HepG2 (cell line): Measurements from ENCODE around the gene SSC5D. TPM values are rescaled to one million over a fixed set of nuclear protein-coding genes. Genes with fewer than 3 reads are reported as not detected.

Source experiments
- AGO1 ChIP-seq: fragments of 200-400 bp; formaldehyde crosslinking; IDR thresholded peaks from 2 replicates; pipeline ENCODE4 v1.6.1; 2017; ENCODE audit warnings: mild to moderate bottlenecking, low read depth, low read length, moderate library complexity; ENCODE audit not compliant: poor library complexity, severe bottlenecking
- CBX5 ChIP-seq: sonication (generic); formaldehyde crosslinking; IDR thresholded peaks from 2 replicates; pipeline ENCODE4 v1.4.0; 2020; ENCODE audit warnings: missing genetic modification reagents, borderline replicate concordance
- HES4 ChIP-seq: sonication (generic); formaldehyde crosslinking; IDR thresholded peaks from 2 replicates; pipeline ENCODE4 v1.9.0; 2021; ENCODE audit warnings: mild to moderate bottlenecking, missing genetic modification reagents, borderline replicate concordance
- HMG20B ChIP-seq: conservative IDR thresholded peaks from 2 replicates; pipeline ENCODE4 v1.6.1; 2016; ENCODE audit warnings: missing genetic modification reagents, missing compliant biosample characterization
- KDM3A ChIP-seq: IDR thresholded peaks from 2 replicates; pipeline ENCODE4 v1.6.1; 2018; ENCODE audit warnings: low read depth, missing compliant biosample characterization
- SNRNP70 ChIP-seq: fragments of 200-400 bp; formaldehyde crosslinking; IDR thresholded peaks from 2 replicates; pipeline ENCODE4 v1.6.1; 2017; ENCODE audit warnings: mild to moderate bottlenecking, low read depth, low read length, moderate library complexity
- SOX6 ChIP-seq, 2 experiments: fragments of 450-650 bp in 1 of 2; sonication (generic) in 1 of 2; formaldehyde crosslinking in 1 of 2; IDR thresholded peaks; 2 replicates each; pipeline versions ENCODE4 v1.4.0 to v1.6.1; 2017 to 2020; ENCODE audit warnings: antibody characterized with exemption in 1 of 2, mild to moderate bottlenecking in 1 of 2, missing genetic modification reagents in 1 of 2
- TBL1XR1 ChIP-seq: fragments of 150-350 bp; IDR thresholded peaks from 2 replicates; pipeline ENCODE4 v1.6.1; 2014; ENCODE audit warnings: borderline replicate concordance, low read length; ENCODE audit not compliant: partially characterized antibody
- TCF7 ChIP-seq: sonication (generic); IDR thresholded peaks from 2 replicates; pipeline ENCODE4 v1.6.1; 2016; ENCODE audit warnings: antibody characterized with exemption, low read depth
- TFAP4 ChIP-seq: sonication (generic); IDR thresholded peaks from 2 replicates; pipeline ENCODE4 v1.6.1; 2016; ENCODE audit warnings: low read depth, borderline replicate concordance
- ZBTB14 ChIP-seq: sonication (generic); formaldehyde crosslinking; IDR thresholded peaks from 2 replicates; pipeline ENCODE4 v1.4.0; 2020; ENCODE audit warnings: missing genetic modification reagents
- ZBTB8A ChIP-seq: sonication (generic); formaldehyde crosslinking; IDR thresholded peaks from 2 replicates; pipeline ENCODE4 v1.4.0; 2020; ENCODE audit warnings: mild to moderate bottlenecking, low read depth, missing genetic modification reagents, borderline replicate concordance
- ZFYVE20 ChIP-seq: sonication (generic); formaldehyde crosslinking; IDR thresholded peaks from 2 replicates; pipeline ENCODE4 v1.8.0; 2023; ENCODE audit warnings: low read depth, mild to moderate bottlenecking, moderate library complexity, missing genetic modification reagents, borderline replicate concordance
- ZIK1 ChIP-seq: sonication (generic); formaldehyde crosslinking; IDR thresholded peaks from 2 replicates; pipeline ENCODE4 v1.5.0; 2020; ENCODE audit warnings: mild to moderate bottlenecking, low read depth, missing genetic modification reagents, borderline replicate concordance
- ZMYM4 ChIP-seq: sonication (generic); formaldehyde crosslinking; IDR thresholded peaks from 2 replicates; pipeline ENCODE4 v1.8.1; 2023; ENCODE audit warnings: mild to moderate bottlenecking, missing genetic modification reagents
- ZNF563 ChIP-seq: sonication (generic); formaldehyde crosslinking; IDR thresholded peaks from 2 replicates; pipeline ENCODE4 v1.8.0; 2022; ENCODE audit warnings: mild to moderate bottlenecking, moderate library complexity, missing genetic modification reagents
- ZNF616 ChIP-seq: sonication (generic); formaldehyde crosslinking; IDR thresholded peaks from 2 replicates; pipeline ENCODE4 v1.5.0; 2020; ENCODE audit warnings: low read depth, mild to moderate bottlenecking, missing genetic modification reagents
- ZNF746 ChIP-seq: sonication (generic); formaldehyde crosslinking; IDR thresholded peaks from 2 replicates; pipeline ENCODE4 v1.8.0; 2022; ENCODE audit warnings: mild to moderate bottlenecking, missing genetic modification reagents
- ZSCAN22 ChIP-seq: sonication (generic); formaldehyde crosslinking; IDR thresholded peaks from 2 replicates; pipeline ENCODE4 v1.4.0; 2020; ENCODE audit warnings: mild to moderate bottlenecking, missing genetic modification reagents
- polyA plus RNA-seq, 8 experiments: library from polyadenylated mRNA; depleted of rRNA in 3 of 8; stranded (reverse) in 7 of 8; unstranded in 1 of 8; fragments of >200 nt; fragmentation: Illumina TruSeq in 4 of 8; extraction: Trizol in 4 of 8; gene quantifications; 2 replicates each; pipeline versions ENCODE4 v1.2.1 to v1.2.3, GENCODE V29; 2011 to 2016; ENCODE audit warnings: low read depth in 4 of 8, missing spikeins in 1 of 8, mixed read lengths in 1 of 8; ENCODE audit not compliant: insufficient read depth in 1 of 8
- total RNA-seq, 5 experiments: library from RNA; depleted of rRNA; stranded (reverse); fragments of >200 nt; fragmentation: Illumina TruSeq; extraction: Trizol; gene quantifications; 2 replicates each; pipeline ENCODE4 v1.2.3, GENCODE V29; 2016; ENCODE audit warnings: low read depth in 1 of 5
- TF ChIP-seq, protein P1 (sequence below): sonication (generic); formaldehyde crosslinking; IDR thresholded peaks from 2 replicates; pipeline ENCODE4 v1.8.0; 2022; ENCODE audit warnings: missing genetic modification reagents, mild to moderate bottlenecking, borderline replicate concordance
- TF ChIP-seq, protein P2 (sequence below): sonication (generic); formaldehyde crosslinking; IDR thresholded peaks from 2 replicates; pipeline ENCODE4 v1.4.0; 2020; ENCODE audit warnings: mild to moderate bottlenecking, missing genetic modification reagents
- TF ChIP-seq, protein P3 (sequence below): sonication (generic); formaldehyde crosslinking; IDR thresholded peaks from 2 replicates; pipeline ENCODE4 v1.8.0; 2023; ENCODE audit warnings: mild to moderate bottlenecking, missing genetic modification reagents
- TF ChIP-seq, protein P4 (sequence below): sonication (generic); formaldehyde crosslinking; conservative IDR thresholded peaks from 2 replicates; pipeline ENCODE4 v1.8.1; 2023; ENCODE audit warnings: missing genetic modification reagents

SSC5D gene
- total and polyA plus RNA-seq, 2 of the 13 experiments (the other 11 are each of a cell fraction or from before 2014, with no cell fraction given): not detected

DNA sequence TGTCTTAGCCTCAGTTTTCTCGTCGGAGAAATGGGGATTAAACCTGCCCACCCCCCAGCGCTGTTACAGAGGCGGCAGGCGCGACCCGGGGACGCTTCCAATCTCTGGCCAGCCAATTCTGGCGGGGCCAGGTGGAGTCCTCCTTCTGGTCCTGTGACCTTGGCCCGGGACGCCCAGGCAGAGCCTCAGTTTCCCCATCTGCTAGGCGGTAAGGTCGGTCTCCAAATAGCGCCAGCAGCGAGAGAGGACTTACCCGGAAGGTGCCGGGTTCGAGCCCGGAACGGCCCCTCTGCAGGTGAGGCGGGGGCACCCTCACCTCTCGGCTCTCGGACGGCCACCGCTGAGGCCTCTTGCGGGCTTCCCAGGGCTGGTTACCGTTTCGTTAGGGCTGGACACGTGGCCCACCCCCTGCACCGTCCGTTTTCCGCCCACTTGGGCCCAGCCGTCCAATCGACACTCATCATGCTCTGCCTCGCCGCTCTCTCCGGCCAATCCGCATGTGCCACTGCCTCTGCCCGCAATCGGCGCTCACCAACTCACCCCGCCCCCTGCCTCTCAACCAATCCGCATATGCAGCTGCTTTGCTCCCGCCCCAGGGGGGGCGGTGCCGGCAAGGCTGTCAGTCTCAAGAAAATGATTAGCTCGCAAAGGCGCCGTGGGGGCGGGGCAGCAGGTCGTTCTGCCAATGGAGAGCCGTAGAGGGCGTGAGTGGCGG lies 26.8 kb upstream of the SSC5D start, which contains the start of gene ISOC2 (continued):
- no peak for TF ChIP-seq SOX6 (IDR thresholded peaks at IDR 0.05)
- peak; percentile 75 for TF ChIP-seq SOX6 (CRISPR knock-in tag; IDR thresholded peaks at IDR 0.05)
- TF ChIP-seq ZSCAN22 (CRISPR knock-in tag): no peak
- TF ChIP-seq ZMYM4 (CRISPR knock-in tag): peak; percentile 74
- TF ChIP-seq, protein P1, sequence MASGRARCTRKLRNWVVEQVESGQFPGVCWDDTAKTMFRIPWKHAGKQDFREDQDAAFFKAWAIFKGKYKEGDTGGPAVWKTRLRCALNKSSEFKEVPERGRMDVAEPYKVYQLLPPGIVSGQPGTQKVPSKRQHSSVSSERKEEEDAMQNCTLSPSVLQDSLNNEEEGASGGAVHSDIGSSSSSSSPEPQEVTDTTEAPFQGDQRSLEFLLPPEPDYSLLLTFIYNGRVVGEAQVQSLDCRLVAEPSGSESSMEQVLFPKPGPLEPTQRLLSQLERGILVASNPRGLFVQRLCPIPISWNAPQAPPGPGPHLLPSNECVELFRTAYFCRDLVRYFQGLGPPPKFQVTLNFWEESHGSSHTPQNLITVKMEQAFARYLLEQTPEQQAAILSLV (CRISPR knock-in tag): peak; percentile 70; the same call in 1 of the 2 replicates
- TF ChIP-seq, protein P2, sequence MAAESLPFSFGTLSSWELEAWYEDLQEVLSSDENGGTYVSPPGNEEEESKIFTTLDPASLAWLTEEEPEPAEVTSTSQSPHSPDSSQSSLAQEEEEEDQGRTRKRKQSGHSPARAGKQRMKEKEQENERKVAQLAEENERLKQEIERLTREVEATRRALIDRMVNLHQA (CRISPR knock-in tag): no peak
- no peak for TF ChIP-seq ZBTB8A (CRISPR knock-in tag)
- TF ChIP-seq AGO1: peak; percentile 60
- TF ChIP-seq ZNF616 (CRISPR knock-in tag): 0 out of 2 replicates have a peak, but pooled peaks have one; percentile 44
- no peak for TF ChIP-seq ZFYVE20 (CRISPR knock-in tag)
- TF ChIP-seq TBL1XR1: no peak
- TF ChIP-seq ZNF746 (CRISPR knock-in tag): 0 out of 2 replicates have a peak, but pooled peaks have one; percentile 49
- no peak for TF ChIP-seq TFAP4
- TF ChIP-seq ZBTB14 (CRISPR knock-in tag): no peak
- TF ChIP-seq, protein P3, sequence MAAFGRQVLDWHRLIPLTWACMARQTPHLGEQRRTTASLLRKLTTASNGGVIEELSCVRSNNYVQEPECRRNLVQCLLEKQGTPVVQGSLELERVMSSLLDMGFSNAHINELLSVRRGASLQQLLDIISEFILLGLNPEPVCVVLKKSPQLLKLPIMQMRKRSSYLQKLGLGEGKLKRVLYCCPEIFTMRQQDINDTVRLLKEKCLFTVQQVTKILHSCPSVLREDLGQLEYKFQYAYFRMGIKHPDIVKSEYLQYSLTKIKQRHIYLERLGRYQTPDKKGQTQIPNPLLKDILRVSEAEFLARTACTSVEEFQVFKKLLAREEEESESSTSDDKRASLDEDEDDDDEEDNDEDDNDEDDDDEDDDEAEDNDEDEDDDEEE: no peak
- no peak for TF ChIP-seq TCF7
- peak; percentile 64; the same call in 1 of the 2 replicates for TF ChIP-seq HES4 (CRISPR knock-in tag)
- TF ChIP-seq, protein P4, sequence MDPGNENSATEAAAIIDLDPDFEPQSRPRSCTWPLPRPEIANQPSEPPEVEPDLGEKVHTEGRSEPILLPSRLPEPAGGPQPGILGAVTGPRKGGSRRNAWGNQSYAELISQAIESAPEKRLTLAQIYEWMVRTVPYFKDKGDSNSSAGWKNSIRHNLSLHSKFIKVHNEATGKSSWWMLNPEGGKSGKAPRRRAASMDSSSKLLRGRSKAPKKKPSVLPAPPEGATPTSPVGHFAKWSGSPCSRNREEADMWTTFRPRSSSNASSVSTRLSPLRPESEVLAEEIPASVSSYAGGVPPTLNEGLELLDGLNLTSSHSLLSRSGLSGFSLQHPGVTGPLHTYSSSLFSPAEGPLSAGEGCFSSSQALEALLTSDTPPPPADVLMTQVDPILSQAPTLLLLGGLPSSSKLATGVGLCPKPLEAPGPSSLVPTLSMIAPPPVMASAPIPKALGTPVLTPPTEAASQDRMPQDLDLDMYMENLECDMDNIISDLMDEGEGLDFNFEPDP (CRISPR knock-in tag): no peak
- TF ChIP-seq HMG20B (CRISPR knock-in tag): no peak
- peak; percentile 27; the same call in 1 of the 2 replicates for TF ChIP-seq CBX5 (CRISPR knock-in tag)
- TF ChIP-seq SNRNP70: no peak
- TF ChIP-seq KDM3A: no peak; the same call in 1 of the 2 replicates
- TF ChIP-seq ZNF563: peak; percentile 75; the same call in 1 of the 2 replicates
- peak; percentile 86 for TF ChIP-seq ZIK1 (CRISPR knock-in tag)
